Ovary (tissue), 3 donors: ENCODE results near the gene FTO.

Experiments
- POLR2A ChIP-seq: fragments of 450-650 bp; IDR thresholded peaks from one replicate; pipeline ENCODE4 v1.6.1; 2017; ENCODE audit warnings: antibody characterized with exemption, mild to moderate bottlenecking, moderate library complexity
- TF ChIP-seq, protein P1 (sequence below), 3 donors: fragments of 450-650 bp in 2 of 3; fragments of 200-600 bp in 1 of 3; IDR thresholded peaks; one replicate each; pipeline versions ENCODE4 v1.5.1 to v1.8.0; 2016 to 2022; ENCODE audit warnings: antibody characterized with exemption in 3 of 3, mild to moderate bottlenecking in 1 of 3
- donor health status: DM: no; HTN: no; CAD: no.

GRCh38 chr16:53839150-53839549, 135.2 kb downstream of the FTO start:
- TF ChIP-seq POLR2A, result no peak
- TF ChIP-seq, protein P1, sequence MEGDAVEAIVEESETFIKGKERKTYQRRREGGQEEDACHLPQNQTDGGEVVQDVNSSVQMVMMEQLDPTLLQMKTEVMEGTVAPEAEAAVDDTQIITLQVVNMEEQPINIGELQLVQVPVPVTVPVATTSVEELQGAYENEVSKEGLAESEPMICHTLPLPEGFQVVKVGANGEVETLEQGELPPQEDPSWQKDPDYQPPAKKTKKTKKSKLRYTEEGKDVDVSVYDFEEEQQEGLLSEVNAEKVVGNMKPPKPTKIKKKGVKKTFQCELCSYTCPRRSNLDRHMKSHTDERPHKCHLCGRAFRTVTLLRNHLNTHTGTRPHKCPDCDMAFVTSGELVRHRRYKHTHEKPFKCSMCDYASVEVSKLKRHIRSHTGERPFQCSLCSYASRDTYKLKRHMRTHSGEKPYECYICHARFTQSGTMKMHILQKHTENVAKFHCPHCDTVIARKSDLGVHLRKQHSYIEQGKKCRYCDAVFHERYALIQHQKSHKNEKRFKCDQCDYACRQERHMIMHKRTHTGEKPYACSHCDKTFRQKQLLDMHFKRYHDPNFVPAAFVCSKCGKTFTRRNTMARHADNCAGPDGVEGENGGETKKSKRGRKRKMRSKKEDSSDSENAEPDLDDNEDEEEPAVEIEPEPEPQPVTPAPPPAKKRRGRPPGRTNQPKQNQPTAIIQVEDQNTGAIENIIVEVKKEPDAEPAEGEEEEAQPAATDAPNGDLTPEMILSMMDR (IDR thresholded peaks at IDR 0.05), result no peak
